ENCODE measurements around the gene DUSP22. TPM values are rescaled to one million over a fixed set of nuclear protein-coding genes. Genes with fewer than 3 reads are reported as not detected.

Gene DUSP22
- total RNA-seq, 1 experiment from 2014 or later: 19.2 TPM

- H3K4me1 ChIP-seq (ENCODE audit: control insufficient read depth in 1 of 2, insufficient read depth in 2 of 2, low read length in 2 of 2): no peaks in the 10 kb centered on the region
- no TSS peak for BruUV-seq (replicated peaks)
- H4K20me1 ChIP-seq (ENCODE audit: insufficient read depth): no peaks in the 10 kb centered on the region
- no peaks in the 10 kb centered on the region for H3K9me3 ChIP-seq (ENCODE audit: control insufficient read depth in 1 of 2, insufficient read depth in 1 of 2, low read depth in 1 of 2, low read length in 2 of 2)
- no peak overlapping the region for H3K27ac ChIP-seq (ENCODE audit: low read depth, low read length)
- no peaks in the 10 kb centered on the region for H3K36me3 ChIP-seq (ENCODE audit: control insufficient read depth in 1 of 2, insufficient read depth in 2 of 2, low read length in 2 of 2)
- no peak overlapping the region for H3K4me2 ChIP-seq (ENCODE audit: low read length)
- H3K9me2 ChIP-seq (ENCODE audit: insufficient read depth): no peaks in the 10 kb centered on the region
- DNase-seq (ENCODE audit: low read depth, low spot score) (no peak), ATAC-seq (no peak)
- no peaks in the 10 kb centered on the region for H3K79me2 ChIP-seq (ENCODE audit: insufficient read depth, low read length)
- TF ChIP-seq TCF7L2 (IDR thresholded peaks at IDR 0.05; ENCODE audit: borderline replicate concordance, extremely low read depth, insufficient read depth, insufficient read length): no peak
- TF ChIP-seq CBX3 (IDR thresholded peaks at IDR 0.05; ENCODE audit: low read depth): no peak
- TF ChIP-seq POLR2AphosphoS5 (IDR thresholded peaks at IDR 0.05; ENCODE audit: low read depth, low read length): no peak
- no peak for TF ChIP-seq REST (IDR thresholded peaks at IDR 0.05; ENCODE audit: low read depth)
- no peak for TF ChIP-seq EZH2 (IDR thresholded peaks at IDR 0.05)
- no peak for TF ChIP-seq JUND (IDR thresholded peaks at IDR 0.05)
- no peak for TF ChIP-seq CTCF (IDR thresholded peaks at IDR 0.05 in 2 of 3, conservative IDR thresholded peaks at IDR 0.05 in 1 of 3; ENCODE audit: borderline replicate concordance in 1 of 3, insufficient read depth in 1 of 3, low read depth in 2 of 3, low read length in 2 of 3)
- no peak for TF ChIP-seq YY1 (IDR thresholded peaks at IDR 0.05; ENCODE audit: extremely low read depth, insufficient replicate concordance, low read depth, low read length)
- no peak for TF ChIP-seq EGR1 (IDR thresholded peaks at IDR 0.05; ENCODE audit: low read depth)
- POLR2A ChIA-PET: no interaction called here
- H3K9ac ChIP-seq (ENCODE audit: low read length): no peak overlapping the region
- intact Hi-C loops (cut with micrococcal nuclease): no loop called here
- H2AFZ ChIP-seq (ENCODE audit: low read depth, low read length, poor library complexity, severe bottlenecking): no peak overlapping the region
- RAD21 ChIA-PET (ENCODE audit: low non-redundant PET in 1 of 2, low total read pairs in 2 of 2, uncharacterized antibody in 2 of 2, unreplicated experiment in 2 of 2): no interaction called here
- H3K4me3 ChIP-seq (replicated peaks in 1 of 2; ENCODE audit: low read depth in 1 of 2, low read length in 2 of 2): no peak overlapping the region
- H3K27me3 ChIP-seq (ENCODE audit: insufficient read depth, low read length): peaks cover 3% of the 10 kb centered on the region
- CTCF ChIA-PET: no interaction called here
These were observed 36.1 kb upstream of the DUSP22 start for GRCh38 chr6:256169-256568.
